H9 (cell line): ENCODE measurements around the gene PTGER4. TPM values are rescaled to one million over a fixed set of nuclear protein-coding genes. Genes with fewer than 3 reads are reported as not detected.

ENCODE experiments used
- DNase-seq: peaks from one replicate; pipeline ENCODE4 v3.0.0-alpha.2; 2017
- H2AFZ ChIP-seq: one replicate; pipeline ENCODE4 v1.6.1; 2013; ENCODE audit warnings: mild to moderate bottlenecking, low read length, control low read depth, moderate library complexity
- H2AK5ac ChIP-seq: 2 replicates; pipeline ENCODE4 v1.6.1; 2013; ENCODE audit warnings: low read length, control low read depth, mixed read lengths; ENCODE audit not compliant: insufficient read length
- H2BK120ac ChIP-seq: one replicate; pipeline ENCODE4 v1.6.1; 2013; ENCODE audit warnings: low read depth, mild to moderate bottlenecking, low read length, control low read depth, inconsistent platforms; ENCODE audit not compliant: poor library complexity, severe bottlenecking
- H2BK12ac ChIP-seq: 2 replicates; pipeline ENCODE4 v1.6.1; 2013; ENCODE audit warnings: low read length, control low read depth, mixed read lengths, low read depth; ENCODE audit not compliant: insufficient read length
- H2BK15ac ChIP-seq: 2 replicates; pipeline ENCODE4 v1.6.1; 2013; ENCODE audit warnings: low read depth, low read length, control low read depth
- H2BK20ac ChIP-seq: one replicate; pipeline ENCODE4 v1.6.1; 2013; ENCODE audit warnings: low read depth, mild to moderate bottlenecking, low read length, control low read depth, inconsistent platforms; ENCODE audit not compliant: poor library complexity, severe bottlenecking
- H2BK5ac ChIP-seq: 2 replicates; pipeline ENCODE4 v1.6.1; 2013; ENCODE audit warnings: low read length, control low read depth, mixed read lengths; ENCODE audit not compliant: insufficient read length
- H3K14ac ChIP-seq: 2 replicates; pipeline ENCODE4 v1.6.1; 2013; ENCODE audit warnings: low read length, control low read depth; ENCODE audit not compliant: insufficient read depth
- H3K18ac ChIP-seq: 2 replicates; pipeline ENCODE4 v1.6.1; 2013; ENCODE audit warnings: low read depth, mild to moderate bottlenecking, mixed read lengths, low read length, control low read depth; ENCODE audit not compliant: insufficient read length
- H3K23ac ChIP-seq: 2 replicates; pipeline ENCODE4 v1.6.1; 2013; ENCODE audit warnings: low read length, control low read depth, mixed read lengths, low read depth; ENCODE audit not compliant: insufficient read length
- H3K23me2 ChIP-seq: 2 replicates; pipeline ENCODE4 v1.6.1; 2013; ENCODE audit warnings: low read depth, mild to moderate bottlenecking, mixed read lengths, low read length, control low read depth; ENCODE audit not compliant: insufficient read length, poor library complexity, severe bottlenecking
- H3K27ac ChIP-seq: 2 replicates; pipeline ENCODE4 v1.5.1; 2013; ENCODE audit warnings: low read length, control low read depth, mixed read lengths, low read depth; ENCODE audit not compliant: insufficient read length
- H3K27me3 ChIP-seq: 2 replicates; pipeline ENCODE4 v1.6.1; 2013; ENCODE audit warnings: low read length, control low read depth, inconsistent platforms; ENCODE audit not compliant: insufficient read depth
- H3K4ac ChIP-seq: 2 replicates; pipeline ENCODE4 v1.6.1; 2013; ENCODE audit warnings: low read depth, mild to moderate bottlenecking, control low read depth, inconsistent platforms, low read length, moderate library complexity
- H3K4me1 ChIP-seq: 2 replicates; pipeline ENCODE4 v1.6.1; 2013; ENCODE audit warnings: low read length, control low read depth, inconsistent platforms; ENCODE audit not compliant: insufficient read depth
- H3K4me2 ChIP-seq: 2 replicates; pipeline ENCODE4 v1.6.1; 2013; ENCODE audit warnings: low read length, control low read depth, mixed read lengths; ENCODE audit not compliant: insufficient read length, insufficient read depth
- H3K56ac ChIP-seq: 2 replicates; pipeline ENCODE4 v1.6.1; 2013; ENCODE audit warnings: low read depth, mild to moderate bottlenecking, mixed read lengths, low read length, control low read depth; ENCODE audit not compliant: insufficient read length
- H3K79me1 ChIP-seq: 2 replicates; pipeline ENCODE4 v1.6.1; 2013; ENCODE audit warnings: low read depth, mild to moderate bottlenecking, moderate library complexity, low read length, control low read depth, inconsistent platforms; ENCODE audit not compliant: insufficient read depth, poor library complexity, severe bottlenecking
- H3K79me2 ChIP-seq: 2 replicates; pipeline ENCODE4 v1.6.1; 2013; ENCODE audit warnings: low read length, control low read depth, inconsistent platforms; ENCODE audit not compliant: insufficient read depth
- H3K9ac ChIP-seq: 2 replicates; pipeline ENCODE4 v1.6.1; 2013; ENCODE audit warnings: low read length, control low read depth, mixed read lengths; ENCODE audit not compliant: insufficient read length; ENCODE audit errors: extremely low read depth
- H3K9me3 ChIP-seq: one replicate; pipeline ENCODE4 v1.6.1; 2013; ENCODE audit warnings: low read depth, low read length, inconsistent platforms; ENCODE audit not compliant: control insufficient read depth
- H3T11ph ChIP-seq: one replicate; pipeline ENCODE4 v1.6.1; 2013; ENCODE audit warnings: mild to moderate bottlenecking, low read length, control low read depth, inconsistent platforms
- H4K20me1 ChIP-seq: one replicate; pipeline ENCODE4 v1.6.1; 2013; ENCODE audit not compliant: control insufficient read depth, insufficient read length, insufficient read depth
- H4K5ac ChIP-seq: 2 replicates; pipeline ENCODE4 v1.6.1; 2013; ENCODE audit warnings: low read depth, mild to moderate bottlenecking, mixed read lengths, low read length, control low read depth; ENCODE audit not compliant: insufficient read length
- H4K8ac ChIP-seq: replicated peaks from 2 replicates; pipeline ENCODE4 v1.6.1; 2013; ENCODE audit warnings: low read length, control low read depth, mixed read lengths, low read depth; ENCODE audit not compliant: insufficient read length
- H4K91ac ChIP-seq: 2 replicates; pipeline ENCODE4 v1.6.1; 2013; ENCODE audit warnings: low read depth, mild to moderate bottlenecking, moderate library complexity, mixed read lengths, low read length, control low read depth; ENCODE audit not compliant: insufficient read length
- H3K27ac Mint-ChIP-seq, 3 experiments: 2 replicates in 2 of 3; 3 replicates in 1 of 3; pipeline ENCODE4 v1.8.0; 2020 to 2021; ENCODE audit warnings: mixed read lengths in 3 of 3, mild to moderate bottlenecking in 1 of 3, moderate library complexity in 1 of 3
- H3K27me3 Mint-ChIP-seq: 2 replicates; pipeline ENCODE4 v1.8.0; 2021; ENCODE audit warnings: low read depth, mild to moderate bottlenecking, moderate library complexity, mixed read lengths
- H3K36me3 Mint-ChIP-seq, 3 experiments: 2 replicates in 2 of 3; 3 replicates in 1 of 3; pipeline ENCODE4 v1.8.0; 2020 to 2021; ENCODE audit warnings: low read depth in 3 of 3, mixed read lengths in 3 of 3; ENCODE audit not compliant: insufficient read depth in 1 of 3
- H3K4me1 Mint-ChIP-seq, 2 experiments: 2 replicates each; pipeline ENCODE4 v1.8.0; 2020; ENCODE audit warnings: mixed read lengths in 2 of 2
- H3K4me3 Mint-ChIP-seq, 2 experiments: 2 replicates in 1 of 2; 3 replicates in 1 of 2; pipeline ENCODE4 v1.8.0; 2020 to 2021; ENCODE audit warnings: mild to moderate bottlenecking in 2 of 2, mixed read lengths in 2 of 2, moderate library complexity in 1 of 2
- H3K9me3 Mint-ChIP-seq, 2 experiments: 2 replicates in 1 of 2; 3 replicates in 1 of 2; pipeline ENCODE4 v1.8.0; 2020; ENCODE audit warnings: mild to moderate bottlenecking in 2 of 2, mixed read lengths in 2 of 2, moderate library complexity in 1 of 2
- CTCF ChIP-seq: fragments of 200-600 bp; sonication (generic); conservative IDR thresholded peaks from 3 replicates; pipeline ENCODE4 v1.8.0; 2021; ENCODE audit warnings: antibody characterized with exemption, mild to moderate bottlenecking
- WGBS: extraction: QIAGEN DNeasy Blood & Tissue Kit; methylation state at CpG from one replicate; pipeline ENCODE4 v1.1.7; 2013; ENCODE audit warnings: missing lambda C conversion rate, low lambda C conversion rate, mixed read lengths; ENCODE audit not compliant: insufficient read length; ENCODE audit errors: extremely low coverage; 5-methylcytosine and 5-hydroxymethylcytosine counted together
- total RNA-seq: library from RNA; stranded (reverse); gene quantifications from 2 replicates; pipeline ENCODE4 v1.2.1, GENCODE V29; 2021

Gene PTGER4
- total RNA-seq, 1 experiment from 2014 or later: 0.35 TPM

- H3K4me1 Mint-ChIP-seq: no peaks in the 10 kb centered on the region
- H3K36me3 Mint-ChIP-seq: peaks cover 6 to 14% (median 9%) of the 10 kb centered on the region in 3 experiments
- Histone ChIP-seq H3K23ac (no peak overlapping the region), H4K5ac (no peak overlapping the region), H2BK15ac (no peak overlapping the region), H4K8ac (no peak overlapping the region), H3K27me3 (no peaks in the 10 kb centered on the region), H4K91ac (no peak overlapping the region), H3K23me2 (no peaks in the 10 kb centered on the region), H3K9me3 (no peaks in the 10 kb centered on the region), H2BK120ac (no peak overlapping the region), H3K56ac (no peak overlapping the region), H3K4ac (no peak overlapping the region), H3K14ac (no peak overlapping the region), H2AK5ac (no peak overlapping the region), H3K9ac (no peak overlapping the region), H2BK20ac (no peak overlapping the region), H3K18ac (no peak overlapping the region), H3K4me1 (no peaks in the 10 kb centered on the region), H3K27ac (no peak overlapping the region), H2AFZ (no peak overlapping the region), H4K20me1 (no peaks in the 10 kb centered on the region), H3K79me2 (no peaks in the 10 kb centered on the region), H2BK5ac (no peak overlapping the region), H3K79me1 (no peaks in the 10 kb centered on the region), H2BK12ac (no peak overlapping the region), H3T11ph (no peak overlapping the region), H3K4me2 (no peak overlapping the region)
- H3K9me3 Mint-ChIP-seq: peaks cover 2 to 7% of the 10 kb centered on the region in 2 experiments
- WGBS: no CpG with 5 or more reads among the region's 2 CpGs
- TF ChIP-seq CTCF: peak; percentile 35; the same call in 2 of the 3 replicates
- no peak overlapping the region for H3K27ac Mint-ChIP-seq
- H3K27me3 Mint-ChIP-seq: no peaks in the 10 kb centered on the region; the same call in 1 of the 2 replicates
- H3K4me3 Mint-ChIP-seq: no peak overlapping the region
- no peak for DNase-seq
Observed at GRCh38 chr5:40716000-40716399, 36.3 kb downstream of the PTGER4 start.
